T follicular helper cell (primary cell): Measurements from ENCODE around the gene LRRC15.

ENCODE experiments used
- DNase-seq: peaks from one replicate; pipeline ENCODE4 v3.0.0-alpha.2; 2020; ENCODE audit warnings: low read depth

The LRRC15 gene

DNA sequence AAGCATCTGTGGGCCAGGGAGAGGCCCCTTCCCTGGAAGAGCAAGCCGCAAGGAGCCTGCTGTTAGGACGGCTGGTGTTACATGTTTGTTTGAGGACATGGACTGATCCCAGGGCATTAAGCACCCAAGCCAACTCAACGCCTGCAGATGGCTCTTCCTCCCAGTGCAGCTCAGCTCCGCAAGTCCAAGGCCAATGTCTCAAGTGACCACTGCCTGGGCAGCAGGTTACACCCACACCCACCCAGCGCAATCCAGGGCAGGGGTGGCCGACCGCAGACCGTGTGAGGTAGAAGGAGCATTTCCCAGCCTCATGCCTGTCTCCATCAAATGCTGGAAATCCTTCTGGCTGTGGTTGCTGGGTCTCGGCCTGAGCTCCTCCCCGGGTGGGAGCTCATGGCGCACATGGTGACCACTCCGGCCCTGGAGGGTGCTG lies 15.0 kb upstream of the LRRC15 start:
- no peak for DNase-seq

DNA sequence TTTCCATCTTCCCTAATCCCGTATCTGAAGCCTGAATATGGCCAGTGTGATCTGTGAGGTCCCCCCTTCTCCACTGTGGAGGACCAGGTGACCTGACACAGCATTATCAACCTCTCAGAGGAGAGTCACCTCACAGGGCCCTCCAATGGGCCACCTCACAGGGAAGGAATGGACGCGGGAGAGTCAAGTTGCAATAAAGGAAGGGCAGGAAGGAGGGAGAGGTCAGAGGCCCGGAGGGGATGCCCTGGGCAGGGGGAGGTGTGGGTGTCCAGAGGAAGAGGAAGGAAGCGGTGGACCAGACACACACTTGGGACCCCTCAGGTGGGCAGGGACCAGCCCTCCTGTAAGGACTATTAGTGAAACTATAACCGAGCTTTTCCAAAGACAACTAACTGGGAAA lies 14.6 kb upstream of the LRRC15 start:
- DNase-seq: no peak

GRCh38 chr3:194383276-194383940 lies 13.9 kb upstream of the LRRC15 start:
- DNase-seq: no peak

DNA sequence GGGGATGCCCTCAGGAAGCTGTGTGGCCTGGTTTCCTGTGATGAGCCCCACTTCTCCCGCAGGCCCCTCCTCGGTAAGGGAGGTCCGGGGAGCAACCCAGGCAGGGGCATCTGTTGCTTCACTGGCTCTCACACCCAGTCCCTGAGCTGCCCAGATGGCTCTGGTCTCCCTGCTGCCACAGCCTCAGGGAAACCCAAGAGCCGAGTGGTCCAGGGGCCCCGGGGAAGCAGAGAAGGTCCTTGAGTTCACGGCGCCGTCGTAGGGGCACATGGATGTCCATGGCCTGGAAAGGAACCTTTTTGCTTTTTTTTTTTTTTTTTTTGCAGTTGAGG lies 13.3 kb upstream of the LRRC15 start:
- no peak for DNase-seq

DNA sequence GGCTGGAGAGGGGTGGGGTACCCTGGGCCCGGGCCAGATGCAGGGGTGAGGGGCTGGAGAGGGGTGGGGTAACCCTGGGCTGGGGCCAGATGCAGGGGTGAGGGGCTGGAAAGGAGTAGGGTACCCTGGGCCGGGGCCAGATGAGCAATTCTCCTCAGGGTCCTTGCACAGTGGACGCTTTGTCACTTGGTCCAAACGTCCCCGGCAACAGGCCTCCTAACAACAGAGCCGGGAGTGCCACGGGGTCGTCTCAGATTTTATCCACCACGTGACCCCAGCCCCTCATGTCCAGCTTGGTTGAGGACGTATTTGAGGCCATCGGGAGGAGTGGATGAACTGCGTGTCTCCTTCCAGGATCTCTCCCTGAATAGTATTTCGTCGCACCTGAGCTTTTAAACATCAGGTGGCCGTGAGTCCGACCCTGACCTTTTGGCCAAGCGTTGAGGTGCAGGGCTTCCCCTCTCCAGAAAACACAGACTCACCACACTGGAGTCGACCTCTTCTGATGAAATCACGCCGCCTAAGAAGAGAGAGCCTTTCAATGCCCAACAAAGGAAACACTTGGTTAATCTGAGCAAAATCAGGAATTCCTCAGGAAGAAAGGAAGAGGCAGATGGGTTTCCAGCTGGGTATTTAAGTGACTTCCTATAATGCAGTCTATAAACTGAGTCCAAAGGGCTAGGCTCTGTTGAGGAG lies 12.8 kb upstream of the LRRC15 start:
- DNase-seq: no peak

- DNase-seq: no peak
These were observed 11.9 kb upstream of the LRRC15 start for GRCh38 chr3:194381460-194381875.

DNA sequence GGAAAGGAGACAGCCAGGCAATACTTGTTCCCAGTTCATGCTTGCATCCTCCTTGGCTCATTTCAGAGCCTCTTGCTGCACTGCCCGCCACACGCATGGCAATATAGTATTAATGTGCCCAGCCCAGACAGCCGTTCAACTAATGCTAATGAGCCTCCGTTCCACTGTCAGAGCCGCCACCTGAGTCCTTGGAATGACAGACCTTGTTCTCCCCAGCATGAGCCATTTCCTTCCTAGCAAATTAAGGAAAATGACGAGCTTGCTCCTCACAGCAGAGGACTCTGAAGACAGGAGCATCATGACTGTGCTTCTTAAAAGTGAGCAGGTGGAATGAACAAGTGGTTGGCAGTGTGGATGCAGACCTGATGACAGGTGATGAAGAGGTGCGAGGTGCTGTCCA lies 10.8 kb upstream of the LRRC15 start:
- DNase-seq: no peak

GRCh38 chr3:194379651-194380050 lies 10.1 kb upstream of the LRRC15 start:
- no peak for DNase-seq

GRCh38 chr3:194379231-194379630 lies 9.7 kb upstream of the LRRC15 start:
- DNase-seq: no peak

DNA sequence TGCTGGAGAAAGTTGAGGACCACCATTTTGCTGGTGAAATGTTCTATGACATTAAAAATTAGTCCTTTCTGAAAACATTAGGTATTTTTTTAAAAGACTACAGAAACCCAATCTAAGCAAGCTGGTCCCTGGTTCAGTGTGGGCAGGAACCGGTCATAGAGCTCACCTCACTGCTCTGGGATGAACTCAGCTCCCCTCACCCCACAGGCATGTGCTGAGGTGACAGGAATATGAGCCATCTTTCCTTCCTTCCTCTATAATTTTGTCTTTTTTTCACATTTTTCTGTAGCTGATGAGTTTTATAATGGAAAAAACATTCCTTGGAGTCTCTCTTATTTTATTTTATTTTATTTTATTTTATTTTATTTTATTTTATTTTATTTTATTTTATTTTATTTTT lies 8.2 kb upstream of the LRRC15 start:
- no peak for DNase-seq

GRCh38 chr3:194376241-194376560 lies 6.7 kb upstream of the LRRC15 start:
- DNase-seq: no peak

DNA sequence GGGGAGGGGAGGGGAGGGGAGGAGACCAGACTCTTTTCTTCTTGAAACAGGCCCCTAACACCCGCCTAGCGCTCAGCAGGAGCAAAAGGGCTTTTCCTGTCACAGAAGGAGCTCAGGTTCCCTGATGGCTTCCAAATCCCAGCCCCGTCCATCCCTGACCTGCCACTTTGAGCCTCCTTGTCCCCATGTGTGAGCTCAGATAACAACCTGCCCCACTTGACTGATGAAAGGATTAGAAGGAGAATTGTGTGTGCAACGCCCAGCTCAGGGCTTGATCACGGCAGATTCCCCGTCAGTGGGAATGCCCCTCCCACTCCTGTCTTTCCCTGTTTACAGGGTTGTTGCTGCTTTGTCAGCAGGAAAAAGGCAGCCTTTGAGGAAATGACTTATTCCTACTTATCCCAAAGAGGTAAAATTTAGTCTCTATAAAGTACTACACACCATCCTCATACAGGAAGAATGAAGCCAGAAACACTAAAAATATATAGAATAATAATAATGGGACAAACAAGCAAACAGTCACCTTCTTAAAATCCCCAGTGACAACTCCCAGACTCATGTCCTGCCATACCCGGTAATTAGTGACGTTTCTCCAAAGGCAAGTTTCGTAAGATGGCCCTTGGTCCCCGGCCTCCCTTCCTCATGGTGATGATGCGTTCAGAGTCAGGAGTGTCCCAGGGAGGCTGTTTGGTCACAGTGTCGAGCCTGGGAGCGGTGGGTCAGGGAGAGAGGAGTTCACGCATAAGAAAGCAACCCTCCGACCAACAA lies 6.1 kb upstream of the LRRC15 start:
- DNase-seq: no peak

DNA sequence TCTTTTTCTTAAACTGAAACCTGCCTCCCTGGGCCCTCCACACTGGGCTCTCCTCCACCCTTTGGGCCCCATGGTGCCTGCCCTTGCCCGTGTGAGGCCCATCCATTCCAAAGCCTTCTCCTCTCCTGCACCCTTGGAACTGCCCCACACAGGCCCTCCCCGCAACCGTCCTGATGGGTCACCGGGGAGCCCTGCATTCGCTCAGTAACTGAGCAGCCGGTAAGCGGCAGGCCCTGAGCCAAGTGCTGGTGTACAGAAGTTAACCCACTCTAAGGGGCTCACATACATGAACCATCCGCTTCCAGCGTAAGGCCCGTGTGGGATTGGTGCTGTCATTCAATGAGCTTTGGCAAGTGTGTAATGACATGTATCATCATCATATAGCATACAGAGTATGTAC lies 5.4 kb upstream of the LRRC15 start:
- no peak for DNase-seq

DNA sequence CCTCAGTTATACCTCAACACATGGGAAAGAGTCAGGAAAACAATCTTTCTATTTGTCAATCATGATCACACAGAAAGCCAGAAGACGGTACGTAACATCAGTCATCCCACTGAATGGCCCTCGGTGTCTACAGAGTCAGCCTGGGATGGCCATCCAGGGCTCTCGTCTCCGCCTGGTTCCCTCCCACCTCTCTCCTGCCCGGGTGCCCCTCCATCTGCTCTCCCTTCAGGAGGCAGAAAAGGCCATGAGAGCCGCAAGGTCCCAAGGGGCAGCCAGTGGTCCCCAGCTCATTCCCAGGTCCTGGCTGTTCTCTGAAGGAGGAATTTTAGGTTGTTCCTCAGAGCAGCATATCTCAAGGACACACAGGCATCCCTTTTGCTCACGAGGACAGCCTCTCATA lies 4.4 kb upstream of the LRRC15 start:
- DNase-seq: no peak

- DNase-seq: no peak
These were observed 3.5 kb upstream of the LRRC15 start for GRCh38 chr3:194373028-194373427.

GRCh38 chr3:194370753-194371152 lies 1.2 kb upstream of the LRRC15 start:
- no peak for DNase-seq

- no peak for DNase-seq
These were observed 625 bp downstream of the LRRC15 start for GRCh38 chr3:194368918-194369317.

- DNase-seq: no peak
These were observed 1.3 kb downstream of the LRRC15 start for GRCh38 chr3:194367992-194368841.

- no peak for DNase-seq
These were observed 3.5 kb downstream of the LRRC15 start for GRCh38 chr3:194365978-194366490.

DNA sequence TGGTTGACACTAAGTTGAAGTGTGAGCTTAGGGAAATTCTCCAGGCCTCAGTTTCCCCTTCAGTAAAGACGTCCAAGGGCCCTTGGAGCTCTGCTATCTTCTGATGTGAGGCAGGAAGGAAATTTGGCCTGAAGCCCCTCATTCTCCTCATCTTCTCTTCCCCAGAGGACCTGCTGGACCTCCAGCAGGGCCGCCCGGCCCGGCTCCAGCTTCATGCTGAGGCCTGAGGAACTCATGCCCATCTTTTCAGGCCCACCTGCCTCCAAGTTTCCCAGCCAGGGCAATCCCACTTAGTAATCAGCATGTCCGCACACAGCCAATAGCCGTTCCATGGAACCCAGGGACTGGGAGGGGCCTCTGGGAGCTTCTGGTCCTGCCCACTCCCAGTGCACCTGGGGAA lies 4.0 kb downstream of the LRRC15 start:
- no peak for DNase-seq

- DNase-seq: no peak
These were observed 4.7 kb downstream of the LRRC15 start for GRCh38 chr3:194364652-194365434.

DNA sequence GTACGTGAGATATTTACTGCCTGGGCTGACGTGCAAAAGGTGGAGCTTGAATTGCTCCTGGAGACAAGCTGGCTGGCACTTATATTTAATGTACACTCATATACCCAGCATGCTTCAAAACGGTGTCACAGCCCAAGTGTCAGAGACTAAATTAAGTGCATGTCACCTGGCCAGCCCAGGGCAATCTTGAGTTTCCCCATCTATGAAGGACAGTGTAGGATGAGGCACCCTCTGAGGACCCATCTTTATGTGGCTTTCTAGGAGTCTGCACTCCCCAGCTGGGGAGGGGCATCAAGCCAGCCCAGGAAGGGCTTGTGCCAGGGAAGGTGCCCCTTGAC lies 5.3 kb downstream of the LRRC15 start:
- no peak for DNase-seq
